HG03442 (cell line): ENCODE data around the gene SDHAF2.

ENCODE experiments used
- ATAC-seq: cut with Tn5 transposase; IDR thresholded peaks from one replicate; pipeline ENCODE4 v1.9.1; 2021; ENCODE audit warnings: mild to moderate bottlenecking, moderate library complexity; ENCODE audit not compliant: unreplicated experiment

SDHAF2 gene

DNA sequence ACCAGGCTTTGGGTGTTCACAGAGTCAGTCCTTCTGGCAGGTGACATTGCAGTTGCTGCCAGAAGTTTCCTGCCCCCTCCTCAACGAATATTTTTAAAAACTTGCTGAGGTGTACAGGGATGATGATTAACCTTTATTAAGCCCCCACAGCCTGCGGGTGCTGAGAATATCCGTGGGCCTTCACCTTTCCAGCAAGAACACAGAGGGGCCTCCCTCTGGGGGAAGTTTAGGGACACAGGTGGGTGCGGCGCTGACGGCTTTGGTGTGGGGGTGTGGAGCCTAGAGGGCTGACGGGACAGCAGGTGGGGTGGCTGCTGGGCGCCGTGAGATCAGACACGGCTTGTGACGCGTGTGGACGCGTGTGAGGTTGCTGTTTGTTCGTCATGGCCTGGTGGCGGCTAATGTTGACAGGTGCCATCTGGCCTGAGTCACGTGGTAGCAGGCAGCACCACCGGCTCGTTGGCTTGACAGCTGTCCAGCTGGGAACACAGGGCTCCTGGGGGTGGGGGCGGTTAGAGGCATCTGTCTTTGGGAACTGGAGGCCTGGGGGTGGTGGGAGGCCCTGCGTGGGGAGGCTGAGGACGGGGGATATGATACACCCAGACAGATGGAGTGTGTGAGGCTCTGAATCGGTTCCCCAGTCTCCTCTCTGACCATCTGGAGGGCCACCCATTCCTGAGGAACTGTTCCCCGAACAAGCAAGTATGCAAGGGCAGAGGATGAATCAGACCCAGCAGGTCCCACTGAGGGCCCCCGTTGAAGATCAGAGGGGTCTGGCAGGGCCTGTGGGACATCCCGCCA is 66.1 kb downstream of the SDHAF2 start:
- no peak for ATAC-seq
